Measurements from ENCODE around the gene RRP12. TPM values are rescaled to one million over a fixed set of nuclear protein-coding genes. Genes with fewer than 3 reads are reported as not detected.
"Not testable (repeated sequence)": the region's sequence is repeated elsewhere in the genome, so short reads cannot be mapped to it uniquely, and the experiment has no call there.

Gene RRP12
- total RNA-seq, 1 experiment from 2014 or later, result 16.5 TPM

- Histone ChIP-seq H3K9me3 (ENCODE audit: low read length) (no peaks in the 10 kb centered on the region), H3K27me3 (ENCODE audit: low read length) (no peaks in the 10 kb centered on the region), H3K4me3 (ENCODE audit: low read length) (no peak overlapping the region), H3K9me2 (replicated peaks; ENCODE audit: insufficient read depth, low read length) (no peaks in the 10 kb centered on the region), H3K4me1 (ENCODE audit: low read length) (no peaks in the 10 kb centered on the region), H2AFZ (ENCODE audit: low read length) (no peak overlapping the region), H3K27ac (ENCODE audit: low read length) (no peak overlapping the region), H3K9ac (ENCODE audit: low read length) (no peak overlapping the region), H3K36me3 (ENCODE audit: insufficient read depth, low read length) (no peaks in the 10 kb centered on the region), H3K4me2 (ENCODE audit: low read depth, low read length, poor library complexity, severe bottlenecking) (no peak overlapping the region), H3K79me2 (ENCODE audit: low read length) (no peaks in the 10 kb centered on the region), H4K20me1 (ENCODE audit: insufficient read depth, low read depth, low read length) (no peaks in the 10 kb centered on the region)
- DNase-seq, result no peak
Measured at GRCh38 chr10:97347317-97347716, 53.8 kb downstream of the RRP12 start.

- not testable (repeated sequence) for H3K9ac ChIP-seq (ENCODE audit: low read length); H3K4me2 ChIP-seq (ENCODE audit: low read depth, low read length, poor library complexity, severe bottlenecking); H4K20me1 ChIP-seq (ENCODE audit: insufficient read depth, low read depth, low read length); H3K9me2 ChIP-seq (replicated peaks; ENCODE audit: insufficient read depth, low read length); H3K27me3 ChIP-seq (ENCODE audit: low read length); H3K4me3 ChIP-seq (ENCODE audit: low read length); H3K36me3 ChIP-seq (ENCODE audit: insufficient read depth, low read length); DNase-seq; H3K9me3 ChIP-seq (ENCODE audit: low read length); H2AFZ ChIP-seq (ENCODE audit: low read length); H3K4me1 ChIP-seq (ENCODE audit: low read length); H3K27ac ChIP-seq (ENCODE audit: low read length); H3K79me2 ChIP-seq (ENCODE audit: low read length)
Measured at GRCh38 chr10:97343664-97344063, 57.5 kb downstream of the RRP12 start.

- H3K27ac ChIP-seq (ENCODE audit: low read length), result no peak overlapping the region
- H3K4me1 ChIP-seq (ENCODE audit: low read length), result peaks cover 6% of the 10 kb centered on the region
- no peak overlapping the region for H3K4me3 ChIP-seq (ENCODE audit: low read length)
- no peaks in the 10 kb centered on the region for H3K9me3 ChIP-seq (ENCODE audit: low read length)
- no peaks in the 10 kb centered on the region for H3K36me3 ChIP-seq (ENCODE audit: insufficient read depth, low read length)
- H3K79me2 ChIP-seq (ENCODE audit: low read length), result no peaks in the 10 kb centered on the region
- H4K20me1 ChIP-seq (ENCODE audit: insufficient read depth, low read depth, low read length), result no peaks in the 10 kb centered on the region
- no peak overlapping the region for H2AFZ ChIP-seq (ENCODE audit: low read length)
- no peak overlapping the region for H3K9ac ChIP-seq (ENCODE audit: low read length)
- no peak overlapping the region for H3K4me2 ChIP-seq (ENCODE audit: low read depth, low read length, poor library complexity, severe bottlenecking)
- no peak for DNase-seq
- no peaks in the 10 kb centered on the region for H3K9me2 ChIP-seq (replicated peaks; ENCODE audit: insufficient read depth, low read length)
- H3K27me3 ChIP-seq (ENCODE audit: low read length), result no peaks in the 10 kb centered on the region
Measured at GRCh38 chr10:97341416-97341815, 59.7 kb downstream of the RRP12 start.

GRCh38 chr10:97338041-97338440 lies 63.1 kb downstream of the RRP12 start:
- no peak overlapping the region for H3K4me2 ChIP-seq (ENCODE audit: low read depth, low read length, poor library complexity, severe bottlenecking)

GRCh38 chr10:97336942-97337831 lies 64.0 kb downstream of the RRP12 start:
- H3K36me3 ChIP-seq (ENCODE audit: insufficient read depth, low read length), result no peaks in the 10 kb centered on the region
- peak overlapping the region; percentile 35 for H3K4me2 ChIP-seq (ENCODE audit: low read depth, low read length, poor library complexity, severe bottlenecking)
- no peak overlapping the region for H2AFZ ChIP-seq (ENCODE audit: low read length)
- H3K4me1 ChIP-seq (ENCODE audit: low read length), result peaks cover 31% of the 10 kb centered on the region
- no peaks in the 10 kb centered on the region for H3K27me3 ChIP-seq (ENCODE audit: low read length)
- H3K9ac ChIP-seq (ENCODE audit: low read length), result no peak overlapping the region
- H3K9me3 ChIP-seq (ENCODE audit: low read length), result no peaks in the 10 kb centered on the region
- H3K4me3 ChIP-seq (ENCODE audit: low read length), result no peak overlapping the region
- H3K79me2 ChIP-seq (ENCODE audit: low read length), result peaks cover 15% of the 10 kb centered on the region
- no peaks in the 10 kb centered on the region for H3K9me2 ChIP-seq (replicated peaks; ENCODE audit: insufficient read depth, low read length)
- DNase-seq, result no peak
- H3K27ac ChIP-seq (ENCODE audit: low read length), result no peak overlapping the region
- peaks cover 8% of the 10 kb centered on the region; the same call in 1 of the 2 replicates for H4K20me1 ChIP-seq (ENCODE audit: insufficient read depth, low read depth, low read length)

More at GRCh38 chr10:97338041-97338440, 63.1 kb downstream of the RRP12 start:
- peaks cover 7% of the 10 kb centered on the region for H3K79me2 ChIP-seq (ENCODE audit: low read length)
- H3K4me1 ChIP-seq (ENCODE audit: low read length), result peaks cover 22% of the 10 kb centered on the region
- no peak overlapping the region for H3K9ac ChIP-seq (ENCODE audit: low read length)
- H3K9me2 ChIP-seq (replicated peaks; ENCODE audit: insufficient read depth, low read length), result no peaks in the 10 kb centered on the region
- no peaks in the 10 kb centered on the region for H3K9me3 ChIP-seq (ENCODE audit: low read length)
- no peak overlapping the region for H3K27ac ChIP-seq (ENCODE audit: low read length)
- H4K20me1 ChIP-seq (ENCODE audit: insufficient read depth, low read depth, low read length), result peaks cover 5% of the 10 kb centered on the region; the same call in 1 of the 2 replicates
- DNase-seq, result no peak
- H2AFZ ChIP-seq (ENCODE audit: low read length), result no peak overlapping the region
- no peaks in the 10 kb centered on the region for H3K27me3 ChIP-seq (ENCODE audit: low read length)
- no peak overlapping the region for H3K4me3 ChIP-seq (ENCODE audit: low read length)
- no peaks in the 10 kb centered on the region for H3K36me3 ChIP-seq (ENCODE audit: insufficient read depth, low read length)

GRCh38 chr10:97336446-97336845 lies 64.7 kb downstream of the RRP12 start:
- peaks cover 8% of the 10 kb centered on the region; the same call in 1 of the 2 replicates for H4K20me1 ChIP-seq (ENCODE audit: insufficient read depth, low read depth, low read length)
- peak; percentile 45 for DNase-seq

GRCh38 chr10:97336006-97336405 lies 65.1 kb downstream of the RRP12 start:
- no peak overlapping the region for H3K27ac ChIP-seq (ENCODE audit: low read length)
- H3K27me3 ChIP-seq (ENCODE audit: low read length), result no peaks in the 10 kb centered on the region
- H2AFZ ChIP-seq (ENCODE audit: low read length), result no peak overlapping the region
- no peak for DNase-seq
- peaks cover 8% of the 10 kb centered on the region; the same call in 1 of the 2 replicates for H4K20me1 ChIP-seq (ENCODE audit: insufficient read depth, low read depth, low read length)
- peaks cover 31% of the 10 kb centered on the region for H3K4me1 ChIP-seq (ENCODE audit: low read length)
- H3K9me2 ChIP-seq (replicated peaks; ENCODE audit: insufficient read depth, low read length), result no peaks in the 10 kb centered on the region
- no peak overlapping the region for H3K4me3 ChIP-seq (ENCODE audit: low read length)
- H3K79me2 ChIP-seq (ENCODE audit: low read length), result peaks cover 19% of the 10 kb centered on the region
- H3K36me3 ChIP-seq (ENCODE audit: insufficient read depth, low read length), result no peaks in the 10 kb centered on the region
- no peak overlapping the region for H3K9ac ChIP-seq (ENCODE audit: low read length)
- H3K9me3 ChIP-seq (ENCODE audit: low read length), result no peaks in the 10 kb centered on the region
- peak overlapping the region; percentile 35 for H3K4me2 ChIP-seq (ENCODE audit: low read depth, low read length, poor library complexity, severe bottlenecking)

More at GRCh38 chr10:97336446-97336845, 64.7 kb downstream of the RRP12 start:
- no peaks in the 10 kb centered on the region for H3K9me2 ChIP-seq (replicated peaks; ENCODE audit: insufficient read depth, low read length)
- no peak overlapping the region for H3K27ac ChIP-seq (ENCODE audit: low read length)
- no peak overlapping the region for H3K9ac ChIP-seq (ENCODE audit: low read length)
- H3K4me1 ChIP-seq (ENCODE audit: low read length), result peaks cover 31% of the 10 kb centered on the region
- H3K27me3 ChIP-seq (ENCODE audit: low read length), result no peaks in the 10 kb centered on the region
- no peak overlapping the region for H2AFZ ChIP-seq (ENCODE audit: low read length)
- no peaks in the 10 kb centered on the region for H3K9me3 ChIP-seq (ENCODE audit: low read length)
- peak overlapping the region; percentile 35 for H3K4me2 ChIP-seq (ENCODE audit: low read depth, low read length, poor library complexity, severe bottlenecking)
- peaks cover 19% of the 10 kb centered on the region for H3K79me2 ChIP-seq (ENCODE audit: low read length)
- no peak overlapping the region for H3K4me3 ChIP-seq (ENCODE audit: low read length)
- H3K36me3 ChIP-seq (ENCODE audit: insufficient read depth, low read length), result no peaks in the 10 kb centered on the region

GRCh38 chr10:97335188-97335619 lies 65.9 kb downstream of the RRP12 start:
- H2AFZ ChIP-seq (ENCODE audit: low read length), result no peak overlapping the region
- no peak for DNase-seq
- peaks cover 19% of the 10 kb centered on the region for H3K79me2 ChIP-seq (ENCODE audit: low read length)
- H3K4me3 ChIP-seq (ENCODE audit: low read length), result peak overlapping the region; percentile 69; the same call in 1 of the 2 replicates
- H4K20me1 ChIP-seq (ENCODE audit: insufficient read depth, low read depth, low read length), result peaks cover 8% of the 10 kb centered on the region; the same call in 1 of the 2 replicates
- no peaks in the 10 kb centered on the region for H3K27me3 ChIP-seq (ENCODE audit: low read length)
- H3K4me2 ChIP-seq (ENCODE audit: low read depth, low read length, poor library complexity, severe bottlenecking), result peak overlapping the region; percentile 78
- H3K9me3 ChIP-seq (ENCODE audit: low read length), result no peaks in the 10 kb centered on the region
- H3K9me2 ChIP-seq (replicated peaks; ENCODE audit: insufficient read depth, low read length), result no peaks in the 10 kb centered on the region
- no peaks in the 10 kb centered on the region for H3K36me3 ChIP-seq (ENCODE audit: insufficient read depth, low read length)
- H3K27ac ChIP-seq (ENCODE audit: low read length), result no peak overlapping the region
- peaks cover 31% of the 10 kb centered on the region for H3K4me1 ChIP-seq (ENCODE audit: low read length)
- H3K9ac ChIP-seq (ENCODE audit: low read length), result peak overlapping the region; percentile 80
